HS-27A (cell line): Measurements from ENCODE around the gene NQO1.
"Not testable (repeated sequence)": the region's sequence is repeated elsewhere in the genome, so short reads cannot be mapped to it uniquely, and the experiment has no call there.

ENCODE experiments used
- DNase-seq: peaks from one replicate; pipeline ENCODE4 v3.0.0-alpha.2; 2012; ENCODE audit warnings: low read depth, missing footprints

Gene NQO1

DNA sequence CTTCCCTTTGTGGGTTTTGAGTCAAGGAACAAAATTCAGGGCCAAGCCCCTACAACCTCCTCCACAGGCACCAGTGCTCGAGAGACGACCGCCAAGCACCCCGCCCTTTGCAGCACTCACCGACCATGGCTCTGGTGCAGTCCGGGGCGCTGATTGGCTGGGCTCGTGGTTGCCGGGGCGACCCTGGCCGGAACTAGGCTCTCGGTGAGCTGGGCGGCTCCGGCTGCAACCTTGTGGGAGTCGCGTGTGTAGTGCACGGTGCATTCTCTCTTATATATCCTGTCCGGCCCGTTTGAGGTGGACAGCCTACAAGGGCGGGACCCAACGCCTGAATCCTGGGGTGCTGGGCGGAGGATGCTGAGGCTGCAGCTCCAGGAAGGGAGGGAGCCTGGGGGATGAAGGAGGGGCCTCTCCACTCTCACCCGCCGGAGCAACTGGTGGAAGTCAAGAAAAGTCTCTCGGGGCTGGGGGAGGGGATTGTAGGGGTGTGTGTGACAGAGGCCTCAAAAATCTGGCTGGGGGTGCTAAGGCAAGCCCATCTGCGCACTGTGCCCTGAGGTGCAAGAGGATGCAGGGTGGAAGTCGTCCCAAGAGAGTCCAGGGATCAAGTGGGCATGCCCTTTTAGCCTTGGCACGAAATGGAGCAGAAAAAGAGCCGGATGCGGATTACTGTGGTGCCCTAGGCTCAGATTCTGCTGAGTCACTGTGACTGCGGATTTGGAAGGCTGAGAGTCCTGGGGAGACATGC lies at the start of gene NQO1:
Gene NQO1 (minus strand): TSS at position 248 of the 748 bp plus-strand sequence. CDS start 121 bp downstream, at position 127.
- peak; percentile 80 for DNase-seq

DNA sequence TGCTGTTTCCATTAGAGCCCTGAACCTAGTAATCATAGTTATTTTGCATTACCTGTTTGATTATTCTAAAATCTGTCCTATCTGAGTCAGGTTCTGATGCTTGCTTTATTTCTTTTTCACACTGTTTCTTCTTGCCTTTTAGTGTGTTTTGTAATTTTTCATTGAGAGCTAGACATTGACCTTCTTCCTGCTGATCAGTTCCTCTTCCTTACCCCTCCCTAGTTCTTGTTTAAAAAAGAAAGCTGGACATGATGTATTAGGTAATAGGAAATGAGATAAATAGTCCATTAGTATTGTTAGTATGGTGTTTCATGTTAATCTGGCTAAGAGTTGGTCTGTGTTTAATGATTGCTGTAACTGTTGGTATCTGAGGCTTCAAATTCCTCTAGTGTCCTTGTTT lies 49.2 kb upstream of the NQO1 start:
- DNase-seq = no peak

GRCh38 chr16:69773260-69773947 lies 47.0 kb upstream of the NQO1 start:
- DNase-seq = no peak

DNA sequence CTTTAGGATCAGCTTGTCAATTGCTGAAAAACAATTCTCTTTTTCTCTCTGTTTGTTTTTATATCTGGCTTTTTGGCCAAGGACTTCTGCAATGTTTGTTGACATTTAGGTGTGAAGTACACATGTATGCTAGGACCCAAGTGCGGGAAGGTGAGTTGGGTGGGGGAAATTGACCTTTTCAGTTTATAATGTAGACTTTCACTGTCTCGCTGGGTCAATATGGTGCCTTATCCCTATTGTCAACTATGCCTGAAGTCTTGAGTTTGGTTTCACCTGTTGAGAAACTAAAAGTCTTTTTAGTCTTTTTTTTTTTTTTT lies 45.2 kb upstream of the NQO1 start:
- DNase-seq = no peak

GRCh38 chr16:69769404-69769803 lies 43.0 kb upstream of the NQO1 start:
- no peak for DNase-seq

DNA sequence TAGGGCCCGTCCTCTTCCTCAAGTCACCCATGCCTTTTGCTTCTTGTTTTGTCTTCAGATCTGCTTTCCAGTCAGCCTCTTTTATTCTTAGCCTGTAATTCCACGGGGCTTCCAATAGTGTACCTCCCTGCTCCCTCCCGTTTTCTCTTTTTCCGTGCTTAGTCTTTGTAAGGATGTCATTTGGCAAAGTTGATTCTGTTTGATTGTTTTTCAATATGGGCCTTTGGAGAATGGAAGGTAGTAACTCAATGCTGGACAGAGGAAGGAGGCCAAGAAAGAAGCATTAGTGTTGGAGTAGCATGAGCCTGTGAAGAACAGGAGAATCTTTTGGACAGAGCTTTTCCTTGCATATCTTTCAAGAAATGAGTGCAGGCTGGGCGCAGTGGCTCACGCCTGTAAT lies 42.3 kb upstream of the NQO1 start:
- DNase-seq = no peak

- no peak for DNase-seq
These were observed 41.3 kb upstream of the NQO1 start for GRCh38 chr16:69767459-69768229.

GRCh38 chr16:69763599-69763942 lies 37.2 kb upstream of the NQO1 start:
- DNase-seq = no peak

DNA sequence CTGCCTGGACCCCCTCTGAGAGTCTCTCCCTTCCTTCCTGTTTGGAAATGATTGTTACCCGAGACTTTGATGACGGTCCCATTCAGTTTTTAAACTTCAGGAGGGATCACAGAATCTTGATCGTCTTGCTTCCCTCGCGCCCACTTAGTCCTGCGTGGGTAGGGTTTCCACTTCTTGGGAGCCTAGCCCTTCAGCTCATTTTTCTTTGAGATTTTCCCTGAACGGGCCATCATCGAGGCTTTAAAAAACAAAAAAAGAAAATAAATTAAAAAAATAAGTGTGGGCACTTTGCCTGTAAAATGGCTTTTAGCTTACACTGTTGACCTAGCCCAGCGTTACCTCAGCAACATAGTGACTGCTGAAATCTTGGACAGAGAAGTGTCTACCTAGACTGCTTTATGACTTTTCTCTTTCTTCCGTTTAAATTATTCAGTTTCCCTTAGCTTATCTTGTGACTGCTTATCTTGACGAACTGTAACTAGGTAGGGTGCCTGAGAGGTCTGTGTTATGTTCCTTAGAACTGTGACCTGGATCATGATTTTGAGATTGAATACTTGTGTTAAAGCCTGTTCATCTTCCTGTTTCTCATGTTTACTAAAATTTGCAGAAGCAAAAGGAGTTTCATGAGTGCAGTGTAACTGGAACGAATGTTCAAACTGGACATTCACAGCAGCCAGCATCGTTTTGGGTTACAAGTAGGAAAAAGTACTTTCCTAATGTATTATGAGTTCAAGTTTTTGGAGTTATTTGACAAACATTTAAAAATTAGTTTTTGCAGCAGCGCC lies 36.6 kb upstream of the NQO1 start:
- DNase-seq = no peak

DNA sequence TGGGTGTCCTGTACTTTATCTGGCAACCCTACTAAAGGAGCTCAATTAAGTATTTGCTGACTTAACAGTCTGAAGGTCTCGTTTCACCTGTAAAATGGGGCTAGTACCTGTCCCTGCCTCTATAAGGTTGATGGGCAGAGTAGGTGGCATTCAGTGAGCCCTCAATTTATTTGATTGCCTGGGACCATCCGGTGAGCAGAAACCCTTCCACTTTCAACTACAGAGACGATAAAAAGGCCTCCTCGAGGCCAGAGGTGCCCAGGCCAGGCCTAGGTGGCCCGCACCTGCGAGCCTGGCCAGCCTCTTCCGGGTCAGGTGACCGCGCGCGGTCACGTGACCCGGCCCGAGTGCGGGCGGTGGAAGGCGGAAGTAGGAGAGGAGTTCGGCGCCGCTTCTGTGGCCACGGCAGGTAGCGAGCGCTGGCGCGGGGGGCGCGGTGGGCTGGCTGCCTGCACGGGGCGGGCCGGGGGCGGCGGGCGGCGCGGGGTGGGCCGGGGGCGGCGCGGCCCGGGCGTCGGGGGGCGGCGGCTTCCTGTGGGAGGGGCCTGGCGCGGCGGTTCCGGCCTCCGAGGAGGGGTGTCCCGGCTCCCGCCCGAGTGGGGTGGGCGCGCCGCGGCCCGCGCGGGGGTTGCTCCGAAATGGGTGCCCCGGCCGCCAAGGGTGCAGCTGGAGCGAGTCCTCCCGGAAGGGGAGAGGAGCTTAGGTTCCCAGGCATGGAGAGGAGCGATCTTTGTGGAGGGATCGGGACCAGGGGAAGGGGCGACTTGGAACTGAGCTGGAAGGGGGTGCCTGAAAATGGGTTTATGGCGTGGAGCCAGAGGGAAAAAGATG lies 35.8 kb upstream of the NQO1 start, which contains the start of gene WWP2:
Gene WWP2 (plus strand): TSS at position 350 of the 831 bp plus-strand sequence. CDS start 24,679 bp downstream, outside the sequence.
- no peak for DNase-seq

DNA sequence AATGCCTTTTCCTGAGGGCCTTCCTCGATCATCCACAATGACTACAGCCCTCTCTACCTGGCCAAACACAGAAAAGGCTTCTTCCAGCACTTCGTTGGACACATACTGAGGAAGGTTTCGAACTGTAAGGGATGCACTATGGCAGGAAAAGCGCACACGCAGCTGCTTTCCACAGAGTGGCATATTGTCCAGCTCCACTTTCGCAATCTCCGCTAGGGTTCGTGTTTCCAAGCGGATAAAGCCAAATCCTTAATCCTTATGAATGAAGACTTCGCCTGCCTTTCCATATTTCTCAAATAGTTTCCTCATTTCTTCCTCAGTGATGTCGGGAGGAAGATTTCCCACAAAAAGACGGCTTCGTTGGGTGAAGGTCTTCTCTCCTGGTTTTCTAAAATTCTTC lies 31.0 kb upstream of the NQO1 start:
- not testable (repeated sequence) for DNase-seq

- no peak for DNase-seq
These were observed 30.3 kb upstream of the NQO1 start for GRCh38 chr16:69756705-69757104.

DNA sequence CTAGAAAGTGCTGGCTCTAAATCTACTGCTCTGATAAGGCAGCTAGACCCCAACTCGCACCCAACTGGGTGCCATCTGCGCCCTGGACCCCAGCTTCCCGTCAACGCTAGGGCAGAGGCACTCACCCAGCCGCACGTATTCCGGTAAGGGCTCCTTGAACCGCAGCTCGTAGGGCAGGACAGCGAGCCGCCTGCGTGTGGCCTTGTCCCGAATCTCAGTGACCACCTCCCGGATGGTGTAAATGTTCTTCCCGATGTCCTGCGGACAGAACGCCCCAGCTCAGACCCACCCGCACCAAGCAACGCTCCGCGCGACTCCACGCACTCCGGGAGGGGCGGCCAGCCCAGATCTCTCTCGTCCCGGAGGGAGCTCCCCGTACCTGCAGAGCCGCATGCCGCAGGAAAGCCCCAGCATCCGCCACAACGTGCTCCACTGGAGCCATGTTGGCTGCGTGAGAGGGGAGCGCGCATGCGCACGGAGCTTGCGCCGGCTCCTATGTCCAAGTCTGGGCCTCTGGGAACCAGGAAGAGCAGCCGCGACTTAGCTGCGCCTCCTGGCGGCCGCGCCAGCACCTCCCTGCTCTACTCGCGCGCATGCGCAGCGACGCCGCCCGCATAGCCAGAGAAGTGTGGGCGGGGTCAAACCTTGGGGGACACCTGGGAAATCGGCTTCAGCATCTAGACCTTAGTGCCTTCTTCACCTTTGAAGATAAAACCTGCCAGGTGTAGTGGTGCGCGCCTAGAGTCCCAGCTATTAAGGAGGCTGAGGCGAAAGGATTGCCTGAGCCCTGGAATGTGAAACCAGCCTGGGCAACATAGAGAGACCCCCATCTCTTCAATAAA lies 28.3 kb upstream of the NQO1 start, which contains the start of gene NOB1:
Gene NOB1 (minus strand): TSS at position 458 of the 842 bp plus-strand sequence. CDS start 16 bp downstream, at position 442.
- peak; percentile 92 for DNase-seq

GRCh38 chr16:69754143-69754468 lies 27.7 kb upstream of the NQO1 start:
- DNase-seq = no peak

DNA sequence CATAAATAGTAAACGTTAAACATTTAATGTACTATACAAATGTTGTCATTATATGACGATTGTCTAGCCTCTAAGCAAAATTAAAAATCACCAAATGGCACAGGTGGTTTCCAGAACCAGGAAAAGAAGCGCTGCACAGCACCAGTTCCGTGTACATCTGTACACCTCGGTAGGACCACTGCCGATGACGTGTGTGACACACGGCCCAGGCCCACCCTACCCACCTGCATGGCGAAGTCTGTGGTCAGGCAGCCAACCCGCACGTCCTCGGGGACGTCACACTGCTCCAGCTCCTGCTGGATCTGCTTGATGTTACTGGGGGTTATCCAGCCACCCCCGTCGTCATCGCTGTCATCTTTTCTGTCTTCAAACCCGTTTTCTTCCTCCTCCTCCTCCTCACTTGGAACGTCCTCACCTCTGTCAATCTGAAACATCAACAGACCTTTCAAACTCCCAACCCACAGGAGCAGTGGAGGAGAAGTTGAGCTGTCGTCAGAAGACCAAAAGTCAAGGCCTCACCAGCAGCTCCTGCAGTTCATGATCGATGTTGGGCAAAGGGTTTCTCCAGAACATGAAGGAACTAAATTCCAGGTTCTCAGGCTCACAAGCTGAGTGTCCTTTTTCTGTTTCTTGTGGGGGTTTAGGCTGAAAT lies 22.5 kb upstream of the NQO1 start:
- no peak for DNase-seq

GRCh38 chr16:69747115-69747514 lies 20.8 kb upstream of the NQO1 start:
- DNase-seq = no peak

DNA sequence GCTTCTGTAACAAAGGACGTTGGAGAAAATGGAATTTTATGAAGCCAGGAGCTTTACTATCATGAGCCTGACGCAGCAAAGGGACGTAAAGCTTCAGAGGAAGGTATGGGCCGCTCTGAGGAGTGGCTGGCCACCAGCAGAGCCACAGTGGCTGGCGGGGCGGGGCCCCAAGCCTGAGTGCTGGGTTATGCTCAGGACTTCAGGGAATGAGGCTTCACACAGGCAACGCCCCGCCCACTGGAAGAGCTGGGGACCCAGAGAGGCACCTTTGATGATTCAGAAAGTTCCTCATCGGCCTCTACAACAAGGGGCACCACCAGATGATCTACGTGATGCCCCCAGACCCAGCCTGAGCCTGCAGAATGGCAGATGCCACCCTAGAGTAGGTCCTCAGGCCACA lies 19.6 kb upstream of the NQO1 start:
- no peak for DNase-seq

DNA sequence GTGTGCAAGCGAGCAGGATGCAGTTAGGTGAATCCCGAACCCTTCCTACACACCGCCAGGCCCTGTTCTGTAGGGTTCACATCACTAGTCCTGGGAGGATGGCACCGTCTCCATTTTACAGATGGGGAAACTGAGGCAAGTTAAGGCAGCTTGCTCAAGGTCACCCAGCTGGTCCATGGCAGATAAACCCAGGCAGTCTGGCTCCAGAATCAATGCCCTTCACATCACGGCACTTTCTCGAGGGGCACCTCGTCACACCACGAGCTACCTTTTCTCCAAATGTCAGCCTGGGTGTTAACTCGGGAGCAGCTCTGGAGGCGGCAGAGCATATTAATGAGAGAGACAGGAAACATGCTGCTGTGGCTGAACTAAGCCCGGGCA lies 18.9 kb upstream of the NQO1 start:
- DNase-seq = no peak

DNA sequence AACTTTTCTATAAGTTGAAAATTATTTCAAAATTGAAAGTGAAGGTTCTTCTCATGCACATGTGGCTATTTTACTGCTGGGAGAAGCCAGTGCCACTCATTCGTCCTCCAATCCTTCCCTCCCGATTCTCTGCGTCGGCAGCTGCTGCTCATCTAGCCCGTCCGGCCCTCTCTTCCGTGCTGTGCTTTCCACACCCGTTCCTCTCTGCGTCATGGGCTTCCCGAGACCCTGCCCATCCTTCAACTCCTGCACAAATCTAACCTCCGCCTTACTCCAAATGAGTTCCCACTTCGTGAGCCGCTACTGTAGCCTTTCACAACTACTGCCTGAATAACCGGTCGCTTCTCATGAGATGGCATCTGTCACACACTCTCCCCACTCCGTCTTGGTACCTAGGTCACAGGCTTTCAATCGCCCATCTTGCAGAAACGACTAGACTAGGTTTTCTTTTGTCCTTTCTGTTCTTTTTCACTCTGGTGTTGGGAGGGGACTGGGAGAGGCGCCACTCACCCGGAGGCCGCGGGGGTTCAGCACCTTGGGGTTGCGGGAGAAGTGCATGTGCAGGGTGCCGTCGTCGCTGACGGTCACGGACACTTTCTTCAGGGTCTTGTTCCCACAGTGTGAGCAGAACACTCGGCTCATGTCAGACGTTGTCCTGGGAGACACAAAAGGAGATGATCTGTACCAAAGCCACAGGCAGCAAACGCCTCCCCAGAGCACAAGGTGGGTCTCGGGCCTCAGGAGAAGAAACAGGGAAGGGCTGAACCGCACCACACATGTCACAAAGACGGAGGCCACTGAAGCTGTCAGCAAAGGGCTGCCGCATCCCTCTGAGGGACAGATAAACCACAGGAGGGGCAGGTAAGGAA lies 18.2 kb upstream of the NQO1 start:
- DNase-seq = no peak
